ENCODE measurements around the gene SDR42E2.

Gene SDR42E2

GRCh38 chr16:22161999-22162655, at the start of gene SDR42E2:
Gene SDR42E2 (plus strand): TSS chr16:22162506. CDS start chr16:22165583, 3,077 bp downstream.
- peak; percentile 58 for DNase-seq (ENCODE audit: low spot score)
- in situ Hi-C loops (cut with MboI; ENCODE audit: low sequenced_read_pairs, unreplicated experiment), result no loop called here
- no peak for TF ChIP-seq CTCF (IDR thresholded peaks at IDR 0.05; ENCODE audit: borderline replicate concordance, control extremely low read depth, extremely low read depth, insufficient read depth, missing control alignments)

- no peak for DNase-seq (ENCODE audit: low spot score)
- in situ Hi-C loops (cut with MboI; ENCODE audit: low sequenced_read_pairs, unreplicated experiment), result no loop called here
- TF ChIP-seq CTCF (IDR thresholded peaks at IDR 0.05; ENCODE audit: borderline replicate concordance, control extremely low read depth, extremely low read depth, insufficient read depth, missing control alignments), result no peak
These were observed 46.1 kb upstream of the SDR42E2 start for GRCh38 chr16:22116095-22116700.

- in situ Hi-C loops (cut with MboI; ENCODE audit: low sequenced_read_pairs, unreplicated experiment), result no loop called here
- DNase-seq (ENCODE audit: low spot score), result no peak
- no peak for TF ChIP-seq CTCF (IDR thresholded peaks at IDR 0.05; ENCODE audit: borderline replicate concordance, control extremely low read depth, extremely low read depth, insufficient read depth, missing control alignments)
These were observed 44.7 kb upstream of the SDR42E2 start for GRCh38 chr16:22117609-22118008.

GRCh38 chr16:22120440-22120839, 41.9 kb upstream of the SDR42E2 start:
- no peak for DNase-seq (ENCODE audit: low spot score)
- in situ Hi-C loops (cut with MboI; ENCODE audit: low sequenced_read_pairs, unreplicated experiment), result no loop called here
- TF ChIP-seq CTCF (IDR thresholded peaks at IDR 0.05; ENCODE audit: borderline replicate concordance, control extremely low read depth, extremely low read depth, insufficient read depth, missing control alignments), result no peak

- no peak for TF ChIP-seq CTCF (IDR thresholded peaks at IDR 0.05; ENCODE audit: borderline replicate concordance, control extremely low read depth, extremely low read depth, insufficient read depth, missing control alignments)
- no peak for DNase-seq (ENCODE audit: low spot score)
- in situ Hi-C loops (cut with MboI; ENCODE audit: low sequenced_read_pairs, unreplicated experiment), result no loop called here
These were observed 40.1 kb upstream of the SDR42E2 start for GRCh38 chr16:22122239-22122638.

GRCh38 chr16:22123146-22123545, 39.2 kb upstream of the SDR42E2 start:
- DNase-seq (ENCODE audit: low spot score), result peak; percentile 37
- in situ Hi-C loops (cut with MboI; ENCODE audit: low sequenced_read_pairs, unreplicated experiment), result no loop called here

More at GRCh38 chr16:22123146-22123545, 39.2 kb upstream of the SDR42E2 start:
- TF ChIP-seq CTCF (IDR thresholded peaks at IDR 0.05; ENCODE audit: borderline replicate concordance, control extremely low read depth, extremely low read depth, insufficient read depth, missing control alignments), result no peak

All from GM13976 (cell line).